ENCODE measurements around the gene SLC44A4. TPM values are rescaled to one million over a fixed set of nuclear protein-coding genes. Genes with fewer than 3 reads are reported as not detected.

The SLC44A4 gene
- total and polyA plus RNA-seq, 4 donors, result 0.13 to 2.4 (median 0.17) TPM; not detected in 1

DNA sequence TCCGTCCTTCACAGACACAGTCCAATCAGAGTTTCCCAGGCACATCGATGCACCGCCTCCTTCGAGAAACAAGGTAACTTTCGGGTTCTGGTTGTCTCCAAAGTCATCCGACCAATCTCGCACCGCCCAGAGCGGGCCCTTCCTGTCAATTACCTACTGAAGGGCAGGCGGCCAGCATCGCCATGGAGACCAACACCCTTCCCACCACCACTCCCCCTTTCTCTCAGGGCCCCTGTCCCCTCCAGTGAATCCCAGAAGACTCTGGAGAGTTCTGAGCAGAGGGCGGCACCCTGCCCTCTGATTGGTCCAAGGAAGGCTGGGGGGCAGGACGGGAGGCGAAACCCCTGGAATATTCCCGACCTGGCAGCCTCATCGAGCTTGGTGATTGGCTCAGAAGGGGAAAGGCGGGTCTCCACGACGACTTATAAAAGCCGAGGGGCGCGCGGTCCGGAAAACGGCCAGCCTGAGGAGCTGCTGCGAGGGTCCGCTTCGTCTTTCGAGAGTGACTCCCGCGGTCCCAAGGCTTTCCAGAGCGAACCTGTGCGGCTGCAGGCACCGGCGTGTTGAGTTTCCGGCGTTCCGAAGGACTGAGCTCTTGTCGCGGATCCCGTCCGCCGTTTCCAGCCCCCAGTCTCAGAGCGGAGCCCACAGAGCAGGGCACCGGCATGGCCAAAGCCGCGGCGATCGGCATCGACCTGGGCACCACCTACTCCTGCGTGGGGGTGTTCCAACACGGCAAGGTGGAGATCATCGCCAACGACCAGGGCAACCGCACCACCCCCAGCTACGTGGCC lies 51.3 kb downstream of the SLC44A4 start, which contains the start of gene HSPA1B:
HSPA1B (plus strand) TSS at position 453 of the 794 bp plus-strand sequence; CDS start at position 666, 213 bp downstream.
- Histone ChIP-seq H3K36me3 (ENCODE audit: control insufficient read depth in 4 of 4, insufficient read depth in 3 of 4, low read depth in 1 of 4, low read length in 3 of 4) (no peaks in the 10 kb centered on the region), H3K9ac (ENCODE audit: low read depth in 1 of 2, low read length in 2 of 2) (peak within 1 kb of the TSS; percentile 76), H3K4me3 (ENCODE audit: low read depth in 1 of 3, low read length in 3 of 3) (peak within 1 kb of the TSS; percentile 65 to 80 (median 77)), H3K27ac (ENCODE audit: low read depth in 1 of 2, low read length in 2 of 2) (peak within 1 kb of the TSS; percentile 73 to 86), H3K4me1 (ENCODE audit: control insufficient read depth in 4 of 4, insufficient read depth in 4 of 4, low read length in 3 of 4) (peaks cover 0 to 18% (median 6%) of the 10 kb centered on the region in 4 donors), H3K27me3 (ENCODE audit: control insufficient read depth in 4 of 4, insufficient read depth in 4 of 4, low read length in 3 of 4) (no peaks in the 10 kb centered on the region), H3K9me3 (ENCODE audit: control insufficient read depth in 4 of 4, low read length in 3 of 4) (no peaks in the 10 kb centered on the region)
- peak; percentile 98 for DNase-seq (ENCODE audit: low spot score)
- under 1% methylated on average over 52 of the region's 56 CpGs for WGBS
- TF ChIP-seq TAF1 (conservative IDR thresholded peaks at IDR 0.05) (peak; percentile 85), RXRA (IDR thresholded peaks at IDR 0.05) (peak in 1 of 2 donors; percentile 30), JUND (IDR thresholded peaks at IDR 0.05) (peak; percentile 48 to 56), EGR1 (IDR thresholded peaks at IDR 0.05; ENCODE audit: low read depth in 2 of 2) (peak in 1 of 2 donors; percentile 49), SP1 (IDR thresholded peaks at IDR 0.05) (peak; percentile 90), HNF4G (IDR thresholded peaks at IDR 0.05) (no peak), NR2F2 (IDR thresholded peaks at IDR 0.05) (peak; percentile 47), FOXA1 (IDR thresholded peaks at IDR 0.05) (peak; percentile 8), GABPA (IDR thresholded peaks at IDR 0.05 in 1 of 2, conservative IDR thresholded peaks at IDR 0.05 in 1 of 2) (peak in 1 of 2 donors; percentile 20), HNF4A (conservative IDR thresholded peaks at IDR 0.05) (peak; percentile 44 to 60), FOXA2 (IDR thresholded peaks at IDR 0.05) (no peak), YY1 (IDR thresholded peaks at IDR 0.05) (peak; percentile 98)
- TF ChIP-seq, protein P1, sequence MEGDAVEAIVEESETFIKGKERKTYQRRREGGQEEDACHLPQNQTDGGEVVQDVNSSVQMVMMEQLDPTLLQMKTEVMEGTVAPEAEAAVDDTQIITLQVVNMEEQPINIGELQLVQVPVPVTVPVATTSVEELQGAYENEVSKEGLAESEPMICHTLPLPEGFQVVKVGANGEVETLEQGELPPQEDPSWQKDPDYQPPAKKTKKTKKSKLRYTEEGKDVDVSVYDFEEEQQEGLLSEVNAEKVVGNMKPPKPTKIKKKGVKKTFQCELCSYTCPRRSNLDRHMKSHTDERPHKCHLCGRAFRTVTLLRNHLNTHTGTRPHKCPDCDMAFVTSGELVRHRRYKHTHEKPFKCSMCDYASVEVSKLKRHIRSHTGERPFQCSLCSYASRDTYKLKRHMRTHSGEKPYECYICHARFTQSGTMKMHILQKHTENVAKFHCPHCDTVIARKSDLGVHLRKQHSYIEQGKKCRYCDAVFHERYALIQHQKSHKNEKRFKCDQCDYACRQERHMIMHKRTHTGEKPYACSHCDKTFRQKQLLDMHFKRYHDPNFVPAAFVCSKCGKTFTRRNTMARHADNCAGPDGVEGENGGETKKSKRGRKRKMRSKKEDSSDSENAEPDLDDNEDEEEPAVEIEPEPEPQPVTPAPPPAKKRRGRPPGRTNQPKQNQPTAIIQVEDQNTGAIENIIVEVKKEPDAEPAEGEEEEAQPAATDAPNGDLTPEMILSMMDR (IDR thresholded peaks at IDR 0.05; ENCODE audit: low read depth, low read length, missing input control), result no peak
- TF ChIP-seq, protein P2, sequence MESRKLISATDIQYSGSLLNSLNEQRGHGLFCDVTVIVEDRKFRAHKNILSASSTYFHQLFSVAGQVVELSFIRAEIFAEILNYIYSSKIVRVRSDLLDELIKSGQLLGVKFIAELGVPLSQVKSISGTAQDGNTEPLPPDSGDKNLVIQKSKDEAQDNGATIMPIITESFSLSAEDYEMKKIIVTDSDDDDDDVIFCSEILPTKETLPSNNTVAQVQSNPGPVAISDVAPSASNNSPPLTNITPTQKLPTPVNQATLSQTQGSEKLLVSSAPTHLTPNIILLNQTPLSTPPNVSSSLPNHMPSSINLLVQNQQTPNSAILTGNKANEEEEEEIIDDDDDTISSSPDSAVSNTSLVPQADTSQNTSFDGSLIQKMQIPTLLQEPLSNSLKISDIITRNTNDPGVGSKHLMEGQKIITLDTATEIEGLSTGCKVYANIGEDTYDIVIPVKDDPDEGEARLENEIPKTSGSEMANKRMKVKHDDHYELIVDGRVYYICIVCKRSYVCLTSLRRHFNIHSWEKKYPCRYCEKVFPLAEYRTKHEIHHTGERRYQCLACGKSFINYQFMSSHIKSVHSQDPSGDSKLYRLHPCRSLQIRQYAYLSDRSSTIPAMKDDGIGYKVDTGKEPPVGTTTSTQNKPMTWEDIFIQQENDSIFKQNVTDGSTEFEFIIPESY (IDR thresholded peaks at IDR 0.05), result peak; percentile 87
- TF ChIP-seq, protein P3, sequence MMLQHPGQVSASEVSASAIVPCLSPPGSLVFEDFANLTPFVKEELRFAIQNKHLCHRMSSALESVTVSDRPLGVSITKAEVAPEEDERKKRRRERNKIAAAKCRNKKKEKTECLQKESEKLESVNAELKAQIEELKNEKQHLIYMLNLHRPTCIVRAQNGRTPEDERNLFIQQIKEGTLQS (IDR thresholded peaks at IDR 0.05), result no peak
- TF ChIP-seq, protein P4, sequence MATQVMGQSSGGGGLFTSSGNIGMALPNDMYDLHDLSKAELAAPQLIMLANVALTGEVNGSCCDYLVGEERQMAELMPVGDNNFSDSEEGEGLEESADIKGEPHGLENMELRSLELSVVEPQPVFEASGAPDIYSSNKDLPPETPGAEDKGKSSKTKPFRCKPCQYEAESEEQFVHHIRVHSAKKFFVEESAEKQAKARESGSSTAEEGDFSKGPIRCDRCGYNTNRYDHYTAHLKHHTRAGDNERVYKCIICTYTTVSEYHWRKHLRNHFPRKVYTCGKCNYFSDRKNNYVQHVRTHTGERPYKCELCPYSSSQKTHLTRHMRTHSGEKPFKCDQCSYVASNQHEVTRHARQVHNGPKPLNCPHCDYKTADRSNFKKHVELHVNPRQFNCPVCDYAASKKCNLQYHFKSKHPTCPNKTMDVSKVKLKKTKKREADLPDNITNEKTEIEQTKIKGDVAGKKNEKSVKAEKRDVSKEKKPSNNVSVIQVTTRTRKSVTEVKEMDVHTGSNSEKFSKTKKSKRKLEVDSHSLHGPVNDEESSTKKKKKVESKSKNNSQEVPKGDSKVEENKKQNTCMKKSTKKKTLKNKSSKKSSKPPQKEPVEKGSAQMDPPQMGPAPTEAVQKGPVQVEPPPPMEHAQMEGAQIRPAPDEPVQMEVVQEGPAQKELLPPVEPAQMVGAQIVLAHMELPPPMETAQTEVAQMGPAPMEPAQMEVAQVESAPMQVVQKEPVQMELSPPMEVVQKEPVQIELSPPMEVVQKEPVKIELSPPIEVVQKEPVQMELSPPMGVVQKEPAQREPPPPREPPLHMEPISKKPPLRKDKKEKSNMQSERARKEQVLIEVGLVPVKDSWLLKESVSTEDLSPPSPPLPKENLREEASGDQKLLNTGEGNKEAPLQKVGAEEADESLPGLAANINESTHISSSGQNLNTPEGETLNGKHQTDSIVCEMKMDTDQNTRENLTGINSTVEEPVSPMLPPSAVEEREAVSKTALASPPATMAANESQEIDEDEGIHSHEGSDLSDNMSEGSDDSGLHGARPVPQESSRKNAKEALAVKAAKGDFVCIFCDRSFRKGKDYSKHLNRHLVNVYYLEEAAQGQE (IDR thresholded peaks at IDR 0.05), result peak; percentile 96
- TF ChIP-seq, protein P5, sequence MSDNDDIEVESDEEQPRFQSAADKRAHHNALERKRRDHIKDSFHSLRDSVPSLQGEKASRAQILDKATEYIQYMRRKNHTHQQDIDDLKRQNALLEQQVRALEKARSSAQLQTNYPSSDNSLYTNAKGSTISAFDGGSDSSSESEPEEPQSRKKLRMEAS (IDR thresholded peaks at IDR 0.05), result no peak
